ENCODE data around the gene TTYH3. TPM values are rescaled to one million over a fixed set of nuclear protein-coding genes. Genes with fewer than 3 reads are reported as not detected.
A peak's percentile ranks its signal among the peaks of the same experiment; 100 is the strongest.

Gene TTYH3
- total RNA-seq, 1 donor from 2014 or later: 166 TPM

DNA sequence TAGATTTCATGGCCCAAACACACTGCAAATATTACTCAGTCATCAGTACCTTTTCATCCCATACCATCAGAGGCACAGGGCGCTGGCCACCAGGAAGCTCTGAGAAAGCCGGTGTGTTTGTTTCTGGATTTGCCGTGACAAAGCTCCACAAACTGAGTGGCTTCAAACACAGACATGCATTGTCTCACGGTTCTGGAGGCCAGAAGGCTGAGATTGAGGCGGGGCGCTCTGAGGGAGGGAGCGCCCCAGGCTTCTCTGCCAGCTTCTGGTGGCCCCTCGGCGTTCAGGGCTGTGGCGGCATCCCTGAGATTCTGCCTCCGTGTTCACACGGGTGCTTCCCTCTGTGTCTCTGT lies 3.7 kb upstream of the TTYH3 start:
- no peaks in the 10 kb centered on the region for H3K36me3 Mint-ChIP-seq
- H3K4me3 Mint-ChIP-seq: no peak overlapping the region
- H3K27me3 Mint-ChIP-seq: no peaks in the 10 kb centered on the region
- peak overlapping the region; percentile 50 for H3K27ac Mint-ChIP-seq
- TF ChIP-seq, protein P1, sequence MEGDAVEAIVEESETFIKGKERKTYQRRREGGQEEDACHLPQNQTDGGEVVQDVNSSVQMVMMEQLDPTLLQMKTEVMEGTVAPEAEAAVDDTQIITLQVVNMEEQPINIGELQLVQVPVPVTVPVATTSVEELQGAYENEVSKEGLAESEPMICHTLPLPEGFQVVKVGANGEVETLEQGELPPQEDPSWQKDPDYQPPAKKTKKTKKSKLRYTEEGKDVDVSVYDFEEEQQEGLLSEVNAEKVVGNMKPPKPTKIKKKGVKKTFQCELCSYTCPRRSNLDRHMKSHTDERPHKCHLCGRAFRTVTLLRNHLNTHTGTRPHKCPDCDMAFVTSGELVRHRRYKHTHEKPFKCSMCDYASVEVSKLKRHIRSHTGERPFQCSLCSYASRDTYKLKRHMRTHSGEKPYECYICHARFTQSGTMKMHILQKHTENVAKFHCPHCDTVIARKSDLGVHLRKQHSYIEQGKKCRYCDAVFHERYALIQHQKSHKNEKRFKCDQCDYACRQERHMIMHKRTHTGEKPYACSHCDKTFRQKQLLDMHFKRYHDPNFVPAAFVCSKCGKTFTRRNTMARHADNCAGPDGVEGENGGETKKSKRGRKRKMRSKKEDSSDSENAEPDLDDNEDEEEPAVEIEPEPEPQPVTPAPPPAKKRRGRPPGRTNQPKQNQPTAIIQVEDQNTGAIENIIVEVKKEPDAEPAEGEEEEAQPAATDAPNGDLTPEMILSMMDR (conservative IDR thresholded peaks at IDR 0.05): no peak
- peaks cover 9% of the 10 kb centered on the region for H3K4me1 Mint-ChIP-seq (ENCODE audit: unreplicated experiment)
- DNase-seq (ENCODE audit: extremely low spot score, unreplicated experiment): no peak
- H3K9me3 Mint-ChIP-seq: no peaks in the 10 kb centered on the region

DNA sequence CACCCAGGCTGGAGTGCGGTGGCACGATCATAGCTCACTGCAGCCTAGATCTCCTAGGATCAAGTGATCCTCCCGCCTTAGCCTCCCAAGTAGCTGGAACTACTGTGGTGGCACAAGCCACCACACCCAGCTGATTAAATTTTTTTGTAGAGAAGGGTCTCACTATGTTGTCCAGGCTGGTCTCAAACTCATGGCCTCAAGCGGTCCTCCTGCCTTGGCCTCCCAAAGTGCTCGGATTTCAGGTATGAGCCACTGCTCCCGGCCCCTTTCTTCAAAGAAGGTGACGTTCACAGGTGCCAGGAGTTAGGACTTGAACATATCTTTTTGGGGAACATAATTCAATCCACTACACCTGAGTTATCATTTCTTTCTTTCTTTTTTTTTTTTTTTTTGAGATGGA lies 2.9 kb upstream of the TTYH3 start:
- H3K4me3 Mint-ChIP-seq: peak overlapping the region; percentile 11
- H3K27me3 Mint-ChIP-seq: no peaks in the 10 kb centered on the region
- TF ChIP-seq, protein P1 (conservative IDR thresholded peaks at IDR 0.05): no peak
- DNase-seq (ENCODE audit: extremely low spot score, unreplicated experiment): no peak
- H3K27ac Mint-ChIP-seq: no peak overlapping the region
- peaks cover 13% of the 10 kb centered on the region for H3K4me1 Mint-ChIP-seq (ENCODE audit: unreplicated experiment)
- no peaks in the 10 kb centered on the region for H3K36me3 Mint-ChIP-seq
- H3K9me3 Mint-ChIP-seq: no peaks in the 10 kb centered on the region

DNA sequence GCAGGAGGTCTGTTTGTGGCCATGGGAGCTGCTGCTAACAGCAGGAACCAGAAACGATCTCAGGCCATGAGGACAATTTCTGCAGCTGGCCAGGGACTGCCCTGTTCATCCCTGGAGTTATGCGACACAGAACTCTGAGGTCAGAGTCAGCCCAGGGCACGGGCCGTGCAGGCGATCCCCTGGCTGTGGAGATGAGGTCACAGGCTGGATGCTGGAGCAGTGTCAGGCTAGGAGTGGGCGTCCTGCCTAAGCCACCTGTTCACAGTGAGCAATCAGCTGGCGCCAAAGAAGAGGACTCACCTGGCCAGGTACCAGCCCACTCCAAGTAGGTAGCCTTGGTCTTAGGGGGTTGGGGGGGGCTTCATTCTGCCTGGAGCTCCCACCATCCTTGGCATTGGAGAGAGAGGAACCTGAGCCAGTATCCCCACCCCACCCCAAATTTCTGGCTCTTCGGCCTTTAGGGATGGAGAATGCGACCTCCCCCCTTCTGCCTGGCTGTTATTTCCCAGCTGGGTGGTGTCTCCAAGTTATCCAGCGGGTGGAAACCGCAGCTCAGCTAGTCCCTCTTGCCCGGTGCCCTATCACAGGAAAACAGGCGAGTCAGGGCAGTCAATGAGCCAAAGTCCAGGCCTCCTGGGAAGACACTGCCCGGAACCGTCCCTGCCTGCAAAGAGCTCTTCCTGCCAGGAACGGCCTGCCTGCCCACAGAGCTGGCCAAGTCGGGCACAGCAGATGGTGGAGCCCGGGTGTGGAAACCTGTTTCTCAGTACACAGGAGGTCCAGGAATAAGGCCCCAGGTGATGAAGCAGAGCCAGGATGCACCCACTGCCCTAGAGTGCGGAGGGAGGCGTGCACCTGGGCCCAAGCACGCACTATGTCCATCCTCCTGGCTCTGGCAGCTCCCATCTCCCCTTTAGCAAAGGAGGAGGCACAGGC lies 1.8 kb upstream of the TTYH3 start:
- Mint-ChIP-seq H3K9me3 (no peaks in the 10 kb centered on the region), H3K4me3 (no peak overlapping the region), H3K4me1 (ENCODE audit: unreplicated experiment) (peaks cover 13% of the 10 kb centered on the region), H3K27me3 (no peaks in the 10 kb centered on the region), H3K27ac (no peak overlapping the region), H3K36me3 (no peaks in the 10 kb centered on the region)
- TF ChIP-seq, protein P1 (conservative IDR thresholded peaks at IDR 0.05): no peak
- no peak for DNase-seq (ENCODE audit: extremely low spot score, unreplicated experiment)

DNA sequence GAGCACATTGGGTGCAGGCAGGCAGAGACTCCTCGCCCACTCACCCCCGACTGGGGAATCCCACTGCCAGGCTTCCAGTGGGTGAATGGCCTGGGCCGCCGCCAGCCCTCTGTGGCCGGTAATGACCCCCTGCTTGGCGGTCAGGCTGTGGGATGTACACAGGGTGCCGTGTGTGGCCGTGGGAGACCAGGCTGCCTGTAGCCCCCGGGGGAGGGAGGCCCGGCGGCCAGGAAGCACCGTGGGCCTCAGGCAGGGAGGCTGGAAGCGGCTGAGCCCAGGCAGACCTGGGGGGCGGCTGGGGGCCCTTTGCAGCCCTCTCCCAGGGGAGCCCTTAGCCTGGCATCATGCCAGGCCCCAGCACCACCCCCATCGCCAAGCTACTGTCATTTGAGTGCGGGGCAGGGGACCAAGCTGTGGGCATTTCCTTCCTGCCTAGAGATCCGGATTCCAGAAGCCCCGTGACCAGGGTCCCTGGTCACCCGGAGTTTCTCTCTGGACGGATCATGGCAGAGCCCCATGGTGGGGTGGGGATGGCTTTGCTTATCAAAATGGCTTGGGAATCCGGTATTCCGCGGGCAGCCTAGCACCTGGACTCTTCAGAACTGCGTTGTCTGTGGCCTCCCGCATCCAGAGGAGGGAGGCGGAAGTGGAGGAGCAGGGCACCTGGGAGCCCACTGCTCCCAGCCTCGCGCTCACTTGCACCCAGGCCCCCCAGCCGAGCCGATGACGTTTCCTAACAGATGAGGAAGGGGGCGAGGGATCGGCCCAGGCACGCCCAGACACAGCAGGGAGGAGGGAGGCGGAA lies 1.1 kb downstream of the TTYH3 start:
- Mint-ChIP-seq H3K9me3 (no peaks in the 10 kb centered on the region), H3K4me1 (ENCODE audit: unreplicated experiment) (peaks cover 20% of the 10 kb centered on the region), H3K4me3 (peak overlapping the region; percentile 95), H3K27ac (peak overlapping the region; percentile 93), H3K36me3 (no peaks in the 10 kb centered on the region), H3K27me3 (no peaks in the 10 kb centered on the region)
- peak; percentile 75 for DNase-seq (ENCODE audit: extremely low spot score, unreplicated experiment)
- TF ChIP-seq, protein P1 (conservative IDR thresholded peaks at IDR 0.05): no peak

DNA sequence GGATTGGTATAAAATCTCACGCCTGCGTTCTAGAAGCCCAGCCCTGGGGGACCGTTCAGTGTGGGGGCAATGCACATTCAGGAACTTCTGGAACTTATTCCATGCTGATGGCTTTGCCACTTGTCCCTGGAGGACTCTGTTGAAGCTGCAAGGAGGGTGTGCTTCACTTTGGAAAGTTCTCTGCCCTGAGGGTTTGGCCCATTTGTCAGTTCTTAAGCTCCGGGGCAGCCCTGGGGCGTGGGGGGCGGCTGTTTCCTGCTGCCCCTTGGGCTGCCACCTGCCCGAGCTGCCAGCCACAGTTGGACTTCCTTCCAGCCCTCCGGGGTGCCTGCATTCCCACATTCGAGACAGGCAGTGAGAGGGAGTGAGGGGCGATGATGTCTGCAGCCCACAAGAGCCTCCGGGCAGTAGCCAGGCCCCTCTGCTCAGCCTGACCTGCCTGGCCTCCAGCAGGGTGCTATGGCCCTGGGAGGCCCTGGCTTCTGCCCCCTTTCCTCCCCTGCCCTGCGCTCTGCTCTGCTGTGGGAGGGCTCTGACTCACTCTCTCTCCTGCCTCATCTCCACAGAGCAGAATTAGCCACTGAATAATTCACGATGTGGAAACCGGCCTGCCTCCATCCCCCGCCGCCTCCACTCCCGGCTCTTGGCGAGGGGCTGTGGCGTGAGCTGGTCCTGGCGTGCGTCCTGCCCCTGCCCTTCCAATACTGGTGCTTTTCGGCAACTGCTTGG lies 1.9 kb downstream of the TTYH3 start:
- no peaks in the 10 kb centered on the region for H3K36me3 Mint-ChIP-seq
- DNase-seq (ENCODE audit: extremely low spot score, unreplicated experiment): no peak

More for the DNA sequence above, 1.9 kb downstream of the TTYH3 start:
- no peaks in the 10 kb centered on the region for H3K27me3 Mint-ChIP-seq
- H3K4me1 Mint-ChIP-seq (ENCODE audit: unreplicated experiment): peaks cover 18% of the 10 kb centered on the region
- TF ChIP-seq, protein P1 (conservative IDR thresholded peaks at IDR 0.05): no peak
- H3K27ac Mint-ChIP-seq: peak overlapping the region; percentile 93
- peak overlapping the region; percentile 95 for H3K4me3 Mint-ChIP-seq
- no peaks in the 10 kb centered on the region for H3K9me3 Mint-ChIP-seq
